K562 (cell line): Measurements from ENCODE around the gene PALLD. TPM values are rescaled to one million over a fixed set of nuclear protein-coding genes. Genes with fewer than 3 reads are reported as not detected.

Experiments
- ATF1 ChIP-seq, 2 experiments: fragments of 450-650 bp in 1 of 2; IDR thresholded peaks; 2 replicates each; pipeline ENCODE4 v1.6.1; 2016; ENCODE audit warnings: missing compliant biosample characterization in 1 of 2, missing genetic modification characterization in 1 of 2
- HDAC8 ChIP-seq: fragments of 450-650 bp; IDR thresholded peaks from 2 replicates; pipeline ENCODE4 v1.6.1; 2016; ENCODE audit warnings: mild to moderate bottlenecking, missing genetic modification characterization, moderate library complexity, missing compliant biosample characterization
- STAG1 ChIP-seq: sonication (generic); formaldehyde crosslinking; IDR thresholded peaks from 2 replicates; pipeline ENCODE4 v1.5.0; 2020; ENCODE audit warnings: missing genetic modification reagents, borderline replicate concordance
- ZNF318 ChIP-seq, 2 experiments: fragments of 450-650 bp; IDR thresholded peaks; 2 replicates each; pipeline ENCODE4 v1.6.1; 2016; ENCODE audit warnings: mild to moderate bottlenecking in 2 of 2, borderline replicate concordance in 1 of 2, low read depth in 1 of 2, moderate library complexity in 1 of 2
- ZNF644 ChIP-seq: fragments of 200-800 bp; sonication (Bioruptor generic); IDR thresholded peaks from 2 replicates; pipeline ENCODE4 v1.6.1; 2016; ENCODE audit warnings: low read depth, missing genetic modification characterization, missing compliant biosample characterization
- polyA plus RNA-seq, 8 experiments: library from polyadenylated mRNA; depleted of rRNA in 4 of 8; stranded (reverse) in 5 of 8; unstranded in 3 of 8; fragments of >200 nt; fragmentation: Nextera tagmentation in 2 of 8; fragmentation: Illumina TruSeq in 1 of 8; extraction: Ambion mirVana in 2 of 8; extraction: Trizol in 1 of 8; gene quantifications; 2 replicates each; pipeline versions ENCODE4 v1.2.1 to v1.2.3, GENCODE V29; 2011 to 2014; ENCODE audit warnings: inconsistent platforms in 1 of 8, missing spikeins in 1 of 8
- total RNA-seq, 7 experiments: library from RNA; depleted of rRNA in 6 of 7; stranded (reverse); fragments of >200 nt in 6 of 7; fragmentation: Illumina TruSeq in 2 of 7; extraction: Trizol in 2 of 7; gene quantifications; 2 replicates each; pipeline versions ENCODE4 v1.2.1 to v1.2.3, GENCODE V29; 2011 to 2021; ENCODE audit warnings: low replicate concordance in 1 of 7
- TF ChIP-seq, protein P1 (sequence below): fragments of 200-600 bp; sonication (generic); IDR thresholded peaks from one replicate; pipeline ENCODE4 v1.6.1; 2012; ENCODE audit warnings: mild to moderate bottlenecking, low read depth, low read length, inconsistent platforms

The PALLD gene
- total and polyA plus RNA-seq, 9 of the 15 experiments (the other 6 are each of a cell fraction or from before 2014, with no cell fraction given): 0.01 to 0.35 (median 0.06) TPM; not detected in 3

DNA sequence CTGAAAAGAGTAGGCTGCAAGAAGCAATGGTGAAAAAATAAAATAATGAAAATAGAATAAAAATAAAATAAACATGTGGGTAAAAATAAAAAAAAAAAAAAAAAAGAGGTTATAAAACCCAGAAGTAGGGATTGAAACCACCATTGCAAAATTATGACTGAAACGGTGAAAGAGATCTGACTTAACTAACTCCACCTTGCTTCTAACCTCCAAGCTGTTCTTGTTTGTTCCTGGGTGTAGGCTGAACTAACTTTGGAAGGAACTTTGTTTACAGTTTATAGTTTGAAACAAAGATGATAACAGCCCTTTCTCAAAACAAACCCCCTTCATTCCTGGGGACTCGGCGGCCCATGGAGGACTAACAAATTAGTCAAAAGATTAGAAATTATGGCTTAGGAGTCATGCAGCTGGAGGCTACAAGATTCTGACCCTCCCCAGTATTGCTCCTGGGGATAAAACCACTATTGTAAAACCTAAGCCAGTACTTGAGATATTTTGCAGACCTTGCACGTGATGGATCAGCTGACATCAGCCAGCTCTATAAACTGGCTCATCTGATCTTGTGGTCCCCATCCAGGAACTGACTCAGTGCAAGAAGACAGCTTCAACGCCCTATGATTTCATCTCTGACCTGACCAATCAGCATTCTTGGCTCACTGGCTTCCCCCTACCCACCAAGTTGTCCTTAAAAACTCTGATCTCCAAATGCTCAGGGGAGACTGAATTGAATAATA, 47.0 kb upstream of the PALLD start (continued):
- TF ChIP-seq, protein P1, sequence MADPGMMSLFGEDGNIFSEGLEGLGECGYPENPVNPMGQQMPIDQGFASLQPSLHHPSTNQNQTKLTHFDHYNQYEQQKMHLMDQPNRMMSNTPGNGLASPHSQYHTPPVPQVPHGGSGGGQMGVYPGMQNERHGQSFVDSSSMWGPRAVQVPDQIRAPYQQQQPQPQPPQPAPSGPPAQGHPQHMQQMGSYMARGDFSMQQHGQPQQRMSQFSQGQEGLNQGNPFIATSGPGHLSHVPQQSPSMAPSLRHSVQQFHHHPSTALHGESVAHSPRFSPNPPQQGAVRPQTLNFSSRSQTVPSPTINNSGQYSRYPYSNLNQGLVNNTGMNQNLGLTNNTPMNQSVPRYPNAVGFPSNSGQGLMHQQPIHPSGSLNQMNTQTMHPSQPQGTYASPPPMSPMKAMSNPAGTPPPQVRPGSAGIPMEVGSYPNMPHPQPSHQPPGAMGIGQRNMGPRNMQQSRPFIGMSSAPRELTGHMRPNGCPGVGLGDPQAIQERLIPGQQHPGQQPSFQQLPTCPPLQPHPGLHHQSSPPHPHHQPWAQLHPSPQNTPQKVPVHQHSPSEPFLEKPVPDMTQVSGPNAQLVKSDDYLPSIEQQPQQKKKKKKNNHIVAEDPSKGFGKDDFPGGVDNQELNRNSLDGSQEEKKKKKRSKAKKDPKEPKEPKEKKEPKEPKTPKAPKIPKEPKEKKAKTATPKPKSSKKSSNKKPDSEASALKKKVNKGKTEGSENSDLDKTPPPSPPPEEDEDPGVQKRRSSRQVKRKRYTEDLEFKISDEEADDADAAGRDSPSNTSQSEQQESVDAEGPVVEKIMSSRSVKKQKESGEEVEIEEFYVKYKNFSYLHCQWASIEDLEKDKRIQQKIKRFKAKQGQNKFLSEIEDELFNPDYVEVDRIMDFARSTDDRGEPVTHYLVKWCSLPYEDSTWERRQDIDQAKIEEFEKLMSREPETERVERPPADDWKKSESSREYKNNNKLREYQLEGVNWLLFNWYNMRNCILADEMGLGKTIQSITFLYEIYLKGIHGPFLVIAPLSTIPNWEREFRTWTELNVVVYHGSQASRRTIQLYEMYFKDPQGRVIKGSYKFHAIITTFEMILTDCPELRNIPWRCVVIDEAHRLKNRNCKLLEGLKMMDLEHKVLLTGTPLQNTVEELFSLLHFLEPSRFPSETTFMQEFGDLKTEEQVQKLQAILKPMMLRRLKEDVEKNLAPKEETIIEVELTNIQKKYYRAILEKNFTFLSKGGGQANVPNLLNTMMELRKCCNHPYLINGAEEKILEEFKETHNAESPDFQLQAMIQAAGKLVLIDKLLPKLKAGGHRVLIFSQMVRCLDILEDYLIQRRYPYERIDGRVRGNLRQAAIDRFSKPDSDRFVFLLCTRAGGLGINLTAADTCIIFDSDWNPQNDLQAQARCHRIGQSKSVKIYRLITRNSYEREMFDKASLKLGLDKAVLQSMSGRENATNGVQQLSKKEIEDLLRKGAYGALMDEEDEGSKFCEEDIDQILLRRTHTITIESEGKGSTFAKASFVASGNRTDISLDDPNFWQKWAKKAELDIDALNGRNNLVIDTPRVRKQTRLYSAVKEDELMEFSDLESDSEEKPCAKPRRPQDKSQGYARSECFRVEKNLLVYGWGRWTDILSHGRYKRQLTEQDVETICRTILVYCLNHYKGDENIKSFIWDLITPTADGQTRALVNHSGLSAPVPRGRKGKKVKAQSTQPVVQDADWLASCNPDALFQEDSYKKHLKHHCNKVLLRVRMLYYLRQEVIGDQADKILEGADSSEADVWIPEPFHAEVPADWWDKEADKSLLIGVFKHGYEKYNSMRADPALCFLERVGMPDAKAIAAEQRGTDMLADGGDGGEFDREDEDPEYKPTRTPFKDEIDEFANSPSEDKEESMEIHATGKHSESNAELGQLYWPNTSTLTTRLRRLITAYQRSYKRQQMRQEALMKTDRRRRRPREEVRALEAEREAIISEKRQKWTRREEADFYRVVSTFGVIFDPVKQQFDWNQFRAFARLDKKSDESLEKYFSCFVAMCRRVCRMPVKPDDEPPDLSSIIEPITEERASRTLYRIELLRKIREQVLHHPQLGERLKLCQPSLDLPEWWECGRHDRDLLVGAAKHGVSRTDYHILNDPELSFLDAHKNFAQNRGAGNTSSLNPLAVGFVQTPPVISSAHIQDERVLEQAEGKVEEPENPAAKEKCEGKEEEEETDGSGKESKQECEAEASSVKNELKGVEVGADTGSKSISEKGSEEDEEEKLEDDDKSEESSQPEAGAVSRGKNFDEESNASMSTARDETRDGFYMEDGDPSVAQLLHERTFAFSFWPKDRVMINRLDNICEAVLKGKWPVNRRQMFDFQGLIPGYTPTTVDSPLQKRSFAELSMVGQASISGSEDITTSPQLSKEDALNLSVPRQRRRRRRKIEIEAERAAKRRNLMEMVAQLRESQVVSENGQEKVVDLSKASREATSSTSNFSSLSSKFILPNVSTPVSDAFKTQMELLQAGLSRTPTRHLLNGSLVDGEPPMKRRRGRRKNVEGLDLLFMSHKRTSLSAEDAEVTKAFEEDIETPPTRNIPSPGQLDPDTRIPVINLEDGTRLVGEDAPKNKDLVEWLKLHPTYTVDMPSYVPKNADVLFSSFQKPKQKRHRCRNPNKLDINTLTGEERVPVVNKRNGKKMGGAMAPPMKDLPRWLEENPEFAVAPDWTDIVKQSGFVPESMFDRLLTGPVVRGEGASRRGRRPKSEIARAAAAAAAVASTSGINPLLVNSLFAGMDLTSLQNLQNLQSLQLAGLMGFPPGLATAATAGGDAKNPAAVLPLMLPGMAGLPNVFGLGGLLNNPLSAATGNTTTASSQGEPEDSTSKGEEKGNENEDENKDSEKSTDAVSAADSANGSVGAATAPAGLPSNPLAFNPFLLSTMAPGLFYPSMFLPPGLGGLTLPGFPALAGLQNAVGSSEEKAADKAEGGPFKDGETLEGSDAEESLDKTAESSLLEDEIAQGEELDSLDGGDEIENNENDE: no peak
- TF ChIP-seq HDAC8 (no peak), STAG1 (CRISPR knock-in tag) (no peak), ATF1 (CRISPR knock-in tag; IDR thresholded peaks at IDR 0.05) (no peak), ATF1 (tag; IDR thresholded peaks at IDR 0.05) (peak; percentile 36; the same call in 1 of the 2 replicates), ZNF318 (IDR thresholded peaks at IDR 0.05; ENCODE audit: borderline replicate concordance in 1 of 2, low read depth in 1 of 2) (peak in 1 of 2 experiments; percentile 42; a peak in 1 of 4 replicates), ZNF644 (tag) (no peak)
